Epithelial cell of proximal tubule (primary cell): ENCODE results near the gene SLC16A3. TPM values are rescaled to one million over a fixed set of nuclear protein-coding genes. Genes with fewer than 3 reads are reported as not detected.
A peak's percentile ranks its signal among the peaks of the same experiment; 100 is the strongest.

Experiments used
- DNase-seq: peaks from one replicate; pipeline ENCODE4 v3.0.0-alpha.2; 2011; ENCODE audit warnings: low read depth
- H3K4me3 ChIP-seq: 2 replicates; pipeline ENCODE4 v1.5.1; 2011; ENCODE audit warnings: low read depth, mild to moderate bottlenecking, low read length
- total RNA-seq: library from RNA; depleted of rRNA; stranded (reverse); fragments of >200 nt; gene quantifications from 2 replicates; pipeline ENCODE4 v1.2.3, GENCODE V29; 2015
- TF ChIP-seq, protein P1 (sequence below): conservative IDR thresholded peaks from 2 replicates; pipeline ENCODE4 v1.5.1; 2012; ENCODE audit warnings: low read depth, mild to moderate bottlenecking, low read length

SLC16A3 gene
- total RNA-seq, 1 donor from 2014 or later, result 190 TPM

DNA sequence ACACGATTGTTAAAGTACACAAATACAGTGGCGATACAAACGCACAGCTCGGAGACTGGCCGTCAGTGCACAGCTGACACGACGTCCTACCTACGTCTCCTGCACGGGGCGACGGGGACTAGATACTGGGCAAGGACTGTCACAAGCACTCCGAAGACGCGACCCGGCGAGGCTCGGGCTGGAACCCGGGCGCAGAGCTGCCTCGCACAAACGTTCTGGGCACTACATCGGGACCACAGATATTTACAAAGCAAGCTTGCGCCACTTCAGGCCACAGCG, 13.8 kb downstream of the SLC16A3 start:
- TF ChIP-seq, protein P1, sequence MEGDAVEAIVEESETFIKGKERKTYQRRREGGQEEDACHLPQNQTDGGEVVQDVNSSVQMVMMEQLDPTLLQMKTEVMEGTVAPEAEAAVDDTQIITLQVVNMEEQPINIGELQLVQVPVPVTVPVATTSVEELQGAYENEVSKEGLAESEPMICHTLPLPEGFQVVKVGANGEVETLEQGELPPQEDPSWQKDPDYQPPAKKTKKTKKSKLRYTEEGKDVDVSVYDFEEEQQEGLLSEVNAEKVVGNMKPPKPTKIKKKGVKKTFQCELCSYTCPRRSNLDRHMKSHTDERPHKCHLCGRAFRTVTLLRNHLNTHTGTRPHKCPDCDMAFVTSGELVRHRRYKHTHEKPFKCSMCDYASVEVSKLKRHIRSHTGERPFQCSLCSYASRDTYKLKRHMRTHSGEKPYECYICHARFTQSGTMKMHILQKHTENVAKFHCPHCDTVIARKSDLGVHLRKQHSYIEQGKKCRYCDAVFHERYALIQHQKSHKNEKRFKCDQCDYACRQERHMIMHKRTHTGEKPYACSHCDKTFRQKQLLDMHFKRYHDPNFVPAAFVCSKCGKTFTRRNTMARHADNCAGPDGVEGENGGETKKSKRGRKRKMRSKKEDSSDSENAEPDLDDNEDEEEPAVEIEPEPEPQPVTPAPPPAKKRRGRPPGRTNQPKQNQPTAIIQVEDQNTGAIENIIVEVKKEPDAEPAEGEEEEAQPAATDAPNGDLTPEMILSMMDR, result no peak
- H3K4me3 ChIP-seq, result no peak overlapping the region
- DNase-seq, result no peak

DNA sequence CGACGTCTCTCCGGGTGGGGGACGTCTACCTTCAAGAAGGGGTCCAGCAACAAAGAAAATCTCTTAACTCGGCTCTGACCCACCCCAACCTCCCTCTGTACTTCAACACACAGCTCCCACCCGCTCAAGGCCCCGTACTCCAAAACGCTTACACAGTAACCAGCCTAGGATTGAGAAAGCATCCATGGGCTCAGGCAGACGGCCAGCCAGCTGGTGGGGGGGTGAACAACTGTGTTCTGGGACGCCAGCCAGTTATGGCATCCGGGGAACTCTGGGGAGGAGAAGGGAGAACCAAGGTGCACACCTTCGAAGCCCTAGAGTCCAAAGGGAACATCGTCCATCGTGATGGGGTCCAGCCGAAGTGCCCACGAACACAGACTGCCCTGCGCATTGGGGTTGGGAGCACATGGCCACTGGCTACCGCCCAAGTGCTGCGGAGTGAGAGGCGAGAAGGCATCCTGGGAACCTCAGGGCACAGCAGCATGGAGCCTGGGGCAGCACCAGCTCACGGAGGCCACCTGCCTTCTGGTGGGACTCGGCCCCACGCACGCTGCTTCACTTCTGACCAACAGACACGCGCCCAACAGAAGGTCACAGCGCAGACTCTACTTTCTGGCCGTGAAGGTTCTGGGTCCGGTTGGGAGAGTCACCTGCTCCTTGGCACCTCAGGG, 14.3 kb downstream of the SLC16A3 start:
- TF ChIP-seq, protein P1, result no peak
- peak; percentile 49 for DNase-seq
- no peak overlapping the region for H3K4me3 ChIP-seq

DNA sequence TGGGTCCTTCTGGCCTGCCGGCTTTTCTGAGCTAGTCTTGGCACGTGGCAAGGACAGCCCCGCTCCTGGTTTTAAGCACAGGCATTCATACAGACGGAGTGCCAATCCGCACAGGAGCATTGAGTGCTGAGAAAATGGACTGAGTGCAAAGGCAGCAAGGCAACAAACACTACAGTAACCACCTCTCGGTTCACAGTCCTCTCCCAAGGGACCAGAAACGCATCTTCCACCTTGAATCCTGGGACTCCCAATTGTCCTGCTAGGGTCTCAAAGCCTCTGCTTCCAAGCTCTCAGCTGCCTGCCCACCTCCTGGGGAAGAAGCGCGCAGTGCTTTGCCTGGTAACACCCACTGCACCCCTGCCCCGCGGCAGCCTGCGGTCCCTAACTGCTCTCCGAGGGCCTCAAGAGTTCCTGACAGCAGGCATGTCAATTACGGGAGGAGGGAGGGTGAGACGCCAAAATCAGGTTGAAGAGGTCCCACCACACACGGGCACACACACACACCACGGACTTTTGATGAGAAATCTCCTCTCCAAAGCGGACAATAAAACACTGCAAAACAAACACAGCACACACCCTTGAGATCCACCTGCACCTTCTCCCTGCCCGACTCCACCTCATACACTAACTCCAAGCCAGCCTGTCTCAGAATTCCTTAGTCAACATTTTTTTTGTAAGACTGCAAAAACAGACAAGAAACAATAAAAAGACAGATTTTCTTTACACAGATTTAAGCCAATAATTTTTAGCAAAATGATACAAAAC, 15.0 kb downstream of the SLC16A3 start:
- DNase-seq, result no peak
- TF ChIP-seq, protein P1, result no peak
- no peak overlapping the region for H3K4me3 ChIP-seq

DNA sequence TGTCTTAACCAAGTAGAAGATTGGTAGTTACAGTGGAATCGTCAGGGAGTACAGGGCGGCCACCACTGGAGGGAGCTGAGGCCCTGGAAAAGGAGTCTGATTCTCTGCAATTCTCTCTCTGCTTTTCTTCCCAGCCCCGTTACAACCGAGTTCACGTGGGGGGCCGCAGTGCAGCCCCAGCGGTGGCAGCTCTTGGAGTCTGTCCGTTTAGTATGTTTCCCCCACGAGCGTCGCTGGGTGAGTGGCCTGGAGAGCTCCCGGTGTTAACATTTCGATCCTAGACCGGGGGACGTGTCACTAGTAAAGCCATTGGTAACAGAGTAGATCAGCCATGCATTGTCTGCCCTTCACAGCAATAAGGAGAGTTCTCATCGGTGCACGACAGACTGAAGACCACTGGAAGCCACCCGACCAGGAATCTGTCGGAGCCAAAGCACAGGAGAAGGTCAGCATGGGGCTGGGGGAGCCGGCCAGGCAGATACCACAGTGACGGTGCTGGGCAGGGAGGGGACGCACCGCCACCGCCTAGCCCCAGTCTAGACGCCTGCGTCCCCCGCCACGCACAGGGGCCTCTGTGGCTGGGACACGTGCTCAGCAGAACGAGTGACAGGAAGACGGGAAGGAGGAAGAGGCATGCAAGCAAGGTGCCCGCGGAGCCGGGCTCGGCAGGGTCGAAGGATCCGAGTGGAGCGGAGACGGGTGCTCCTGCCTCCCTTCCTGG, 15.7 kb downstream of the SLC16A3 start:
- DNase-seq, result no peak
- H3K4me3 ChIP-seq, result no peak overlapping the region
- TF ChIP-seq, protein P1, result peak; percentile 36

DNA sequence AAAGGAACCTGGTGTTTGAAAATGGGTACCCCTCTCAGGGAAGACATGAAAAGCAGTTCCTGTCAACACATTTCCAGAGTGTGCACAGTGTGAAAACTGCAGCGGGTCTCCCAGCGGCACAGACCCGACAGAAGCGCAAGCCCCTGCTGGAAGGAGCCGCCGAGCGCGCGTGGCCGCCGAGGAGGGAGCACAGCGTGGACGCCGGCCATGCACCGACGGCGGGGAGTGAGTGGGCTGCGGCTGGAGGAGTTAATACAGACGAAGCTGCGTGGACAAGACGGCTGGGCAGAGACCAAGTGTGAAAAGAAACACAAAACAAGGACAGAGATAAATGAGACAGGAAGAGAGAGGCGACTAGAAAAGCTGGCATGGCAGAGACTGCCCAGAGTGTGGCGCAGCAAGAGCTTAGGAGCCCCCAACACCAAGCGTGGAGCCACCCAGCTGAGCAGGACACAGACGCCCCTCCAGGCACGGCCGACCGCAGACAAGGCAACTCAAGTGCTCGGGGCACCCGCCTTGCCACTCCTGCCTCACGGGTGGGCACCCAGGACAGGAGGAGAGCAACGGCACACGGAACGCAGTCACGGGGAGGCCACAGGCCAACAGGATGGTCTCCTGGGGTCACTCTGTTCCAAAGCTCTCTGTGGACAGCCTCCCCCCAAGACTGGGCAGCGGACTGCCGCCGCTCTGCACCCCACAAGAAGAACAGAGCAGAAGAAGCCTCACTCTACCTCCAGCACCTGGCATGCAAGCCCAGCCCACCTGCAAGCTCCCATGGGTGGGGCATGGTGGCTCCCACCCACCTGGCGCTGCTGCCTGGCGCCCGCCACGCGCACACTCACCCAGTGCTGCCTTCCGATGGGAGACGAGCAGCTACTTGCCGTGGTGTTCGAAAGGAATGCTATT, 16.5 kb downstream of the SLC16A3 start:
- H3K4me3 ChIP-seq, result no peak overlapping the region
- DNase-seq, result no peak
- TF ChIP-seq, protein P1, result peak; percentile 5

DNA sequence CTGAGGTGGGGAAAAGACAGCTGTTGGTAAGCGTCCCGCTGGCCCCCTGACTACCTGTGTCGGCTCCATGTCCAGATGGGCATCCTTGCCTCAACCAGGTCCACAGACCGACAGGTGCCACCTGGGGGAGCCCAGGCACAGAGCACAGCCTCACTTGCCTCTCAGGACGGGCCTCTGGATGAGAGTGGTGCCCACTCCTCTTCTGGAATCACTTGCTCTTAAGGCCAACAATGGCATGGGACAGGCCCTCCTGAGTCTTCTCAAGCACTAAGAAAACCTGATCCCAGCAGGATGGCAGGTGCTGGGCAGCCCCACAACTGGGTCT, 17.2 kb downstream of the SLC16A3 start:
- TF ChIP-seq, protein P1, result no peak
- no peak for DNase-seq
- H3K4me3 ChIP-seq, result no peak overlapping the region
